ENCODE measurements around the gene SLC38A4.
"Not testable (repeated sequence)": the region's sequence is repeated elsewhere in the genome, so short reads cannot be mapped to it uniquely, and the experiment has no call there.

The SLC38A4 gene

GRCh38 chr12:46773586-46774321, 52.0 kb downstream of the SLC38A4 start:
- DNase-seq = no peak

GRCh38 chr12:46771268-46771827, 54.4 kb downstream of the SLC38A4 start:
- DNase-seq = no peak

- no peak for DNase-seq
These were observed 55.2 kb downstream of the SLC38A4 start for GRCh38 chr12:46770501-46771183.

GRCh38 chr12:46764005-46764404, 61.8 kb downstream of the SLC38A4 start:
- no peak for DNase-seq

- DNase-seq = no peak
These were observed 62.6 kb downstream of the SLC38A4 start for GRCh38 chr12:46763230-46763629.

- DNase-seq = no peak
These were observed 71.2 kb downstream of the SLC38A4 start for GRCh38 chr12:46754550-46754949.

- DNase-seq = no peak
These were observed 73.4 kb downstream of the SLC38A4 start for GRCh38 chr12:46752396-46752795.

GRCh38 chr12:46751173-46751572, 74.6 kb downstream of the SLC38A4 start:
- DNase-seq = no peak

- no peak for DNase-seq
These were observed 76.5 kb downstream of the SLC38A4 start for GRCh38 chr12:46749322-46749721.

- no peak for DNase-seq
These were observed 81.5 kb downstream of the SLC38A4 start for GRCh38 chr12:46744283-46744682.

GRCh38 chr12:46743456-46743855, 82.3 kb downstream of the SLC38A4 start:
- no peak for DNase-seq

- DNase-seq = not testable (repeated sequence)
These were observed 83.5 kb downstream of the SLC38A4 start for GRCh38 chr12:46742271-46742670.

GRCh38 chr12:46725332-46725731, 100.5 kb downstream of the SLC38A4 start:
- DNase-seq = no peak

- no peak for DNase-seq
These were observed 102.0 kb downstream of the SLC38A4 start for GRCh38 chr12:46723629-46724419.

- no peak for DNase-seq
These were observed 103.2 kb downstream of the SLC38A4 start for GRCh38 chr12:46722394-46723185.

GRCh38 chr12:46718495-46718894, 107.3 kb downstream of the SLC38A4 start:
- no peak for DNase-seq

- no peak for DNase-seq
These were observed 107.9 kb downstream of the SLC38A4 start for GRCh38 chr12:46717868-46718267.

- DNase-seq = no peak
These were observed 108.6 kb downstream of the SLC38A4 start for GRCh38 chr12:46717159-46717558.
